ENCODE data around the gene AMMECR1. TPM values are rescaled to one million over a fixed set of nuclear protein-coding genes. Genes with fewer than 3 reads are reported as not detected.

AMMECR1 gene
- total and polyA plus RNA-seq, 2 of the 8 experiments (the other 6 are each of a cell fraction or from before 2014, with no cell fraction given) = 10.2 to 21.2 TPM

DNA sequence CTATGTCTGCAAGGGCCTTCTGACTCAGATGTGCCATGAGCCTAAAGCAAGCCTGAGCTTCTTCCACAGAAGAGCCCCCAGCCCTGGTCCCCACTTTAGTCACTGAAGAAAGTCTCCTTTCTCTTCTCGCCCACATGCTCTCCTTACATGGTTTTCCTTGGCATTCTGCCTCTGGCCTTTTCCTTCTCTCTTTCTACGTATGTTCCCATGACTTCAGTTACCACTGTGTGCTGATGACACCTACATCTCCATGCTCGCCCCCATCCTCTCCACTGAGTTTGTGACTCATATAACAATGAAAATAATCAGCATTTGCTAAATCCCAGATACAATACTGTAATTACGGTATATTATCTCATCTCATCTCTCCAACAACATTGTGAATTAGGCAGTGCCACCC lies 149.3 kb downstream of the AMMECR1 start (continued):
- no peak for TF ChIP-seq RNF2 (IDR thresholded peaks at IDR 0.05; ENCODE audit: borderline replicate concordance, low read depth, low read length, missing control alignments, poor library complexity, severe bottlenecking)
